Activated T-cell treated with anti-CD3 and anti-CD28 coated beads for 24 hours (primary cell): ENCODE data around the gene GIMAP7.
A peak's percentile ranks its signal among the peaks of the same experiment; 100 is the strongest.
"Not testable (repeated sequence)": the region's sequence is repeated elsewhere in the genome, so short reads cannot be mapped to it uniquely, and the experiment has no call there.

ENCODE experiments used
- DNase-seq: peaks from one replicate; pipeline ENCODE4 v3.0.0-alpha.2; 2020; ENCODE audit warnings: low read depth

GIMAP7 gene

DNA sequence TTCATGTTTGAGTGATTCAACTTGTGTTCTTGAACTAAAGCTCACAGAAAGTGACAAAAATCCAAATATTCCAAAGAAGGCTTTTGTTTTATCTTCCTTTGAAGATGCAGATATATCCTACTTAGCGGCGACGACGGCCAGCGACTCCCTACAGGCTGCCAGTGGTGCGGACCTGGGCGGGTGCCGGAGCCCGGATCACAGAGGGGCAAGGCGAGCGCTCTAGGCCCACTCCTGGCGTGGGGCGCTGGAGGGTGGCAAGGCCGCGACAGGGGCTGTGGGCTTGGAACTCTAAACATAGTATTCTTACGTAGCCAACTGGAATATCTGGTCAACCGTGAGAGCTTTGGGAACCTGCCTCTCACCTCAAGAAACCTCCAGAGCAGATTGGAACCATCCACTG lies 914 bp upstream of the GIMAP7 start:
- no peak for DNase-seq

DNA sequence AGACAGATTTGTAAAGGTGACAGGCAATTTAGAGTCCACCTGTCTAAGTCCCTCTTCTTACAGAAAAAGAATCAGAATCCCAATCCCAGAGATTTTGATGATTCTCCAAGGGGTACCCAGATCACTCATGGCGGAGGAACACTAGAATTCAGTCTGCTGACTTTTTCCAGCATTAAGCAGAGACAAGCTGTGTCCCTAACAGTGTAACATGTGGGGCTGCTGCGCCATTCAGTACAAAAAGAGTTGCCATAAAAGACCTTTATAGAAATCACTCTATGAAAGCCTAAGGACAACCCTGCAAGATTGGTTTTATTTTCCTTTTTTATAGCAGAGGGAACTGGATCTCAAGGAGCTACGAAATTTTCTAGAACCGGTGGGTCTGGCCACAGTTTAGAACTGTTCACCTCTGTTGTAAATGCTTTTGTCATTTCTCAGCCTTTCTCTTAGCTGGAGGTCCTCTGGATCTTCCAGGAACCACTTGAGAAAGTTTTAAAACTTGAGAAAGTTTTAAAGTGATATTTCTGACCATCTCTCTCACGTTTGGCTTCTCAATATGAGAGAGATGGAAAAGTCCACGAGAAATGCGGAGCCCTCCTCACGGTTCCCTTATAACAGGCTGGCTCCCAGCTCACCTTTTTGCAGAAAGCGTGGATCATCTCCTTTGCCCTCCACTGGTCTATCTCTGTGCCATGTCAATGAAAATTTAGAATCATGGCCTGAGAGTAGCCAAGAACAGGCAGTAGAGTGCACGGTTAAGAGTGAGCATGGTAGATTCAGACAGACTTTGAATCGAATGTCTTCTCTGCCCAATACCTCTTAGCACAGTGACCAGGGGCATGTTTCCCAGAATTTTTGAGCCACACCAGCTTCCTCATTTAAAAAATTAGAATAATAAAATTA lies 826 bp downstream of the GIMAP7 start:
- DNase-seq: no peak

DNA sequence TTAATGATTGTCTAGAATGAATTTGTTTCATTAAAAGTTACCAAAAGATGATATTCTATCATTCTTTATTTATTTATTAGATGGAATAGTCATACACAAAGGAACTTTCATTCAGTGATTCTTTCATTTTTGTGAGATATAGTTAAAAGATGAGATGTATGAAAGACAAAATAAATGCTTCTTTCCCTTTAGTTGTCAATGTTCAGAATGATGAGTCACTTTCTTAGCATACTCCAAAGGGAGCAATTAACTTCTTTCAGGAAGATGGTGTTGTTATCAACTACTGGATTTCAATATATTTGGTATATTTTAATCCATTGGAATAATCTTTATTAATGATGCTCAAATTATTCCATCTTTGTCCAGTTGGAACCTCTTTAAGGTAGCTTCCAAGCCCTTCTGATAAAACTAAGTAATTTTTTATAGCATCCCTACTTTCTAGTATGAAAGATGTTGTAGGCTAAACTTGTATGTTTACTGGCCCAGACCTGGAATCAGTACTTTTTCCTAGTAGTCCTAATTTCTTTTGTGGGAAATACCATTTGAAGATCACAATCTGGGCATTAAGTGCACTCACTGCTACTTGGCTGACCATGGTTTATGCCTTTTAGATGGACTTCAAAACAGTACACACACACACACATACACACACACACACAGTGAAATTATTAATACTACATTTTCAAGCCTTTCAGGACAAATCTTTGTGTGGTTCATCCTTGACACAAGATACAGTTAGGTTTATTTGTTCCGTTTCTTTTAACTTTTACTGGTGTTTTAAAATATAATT lies 2.5 kb downstream of the GIMAP7 start:
- no peak for DNase-seq

- DNase-seq: no peak
These were observed 4.6 kb downstream of the GIMAP7 start for GRCh38 chr7:150519310-150519709.

GRCh38 chr7:150520145-150520544 lies 5.5 kb downstream of the GIMAP7 start:
- DNase-seq: peak; percentile 25

DNA sequence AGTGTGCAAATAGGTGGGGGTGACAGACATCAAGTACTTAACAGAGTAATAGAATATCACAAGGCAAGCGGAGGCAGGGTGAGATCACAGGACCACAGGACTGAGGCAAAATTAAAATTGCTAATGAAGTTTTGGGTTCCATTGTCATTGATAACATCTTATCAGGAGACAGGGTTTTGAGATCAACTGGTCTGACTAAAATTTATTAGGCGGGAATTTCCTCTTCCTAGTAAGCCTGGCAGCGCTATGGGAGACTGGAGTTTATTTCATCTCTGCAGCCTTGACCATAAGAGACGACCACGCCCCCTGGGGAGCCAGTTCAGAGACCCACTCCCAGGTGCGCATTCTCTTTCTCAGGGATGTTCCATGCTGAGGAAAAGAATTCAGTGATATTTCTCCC lies 8.3 kb downstream of the GIMAP7 start:
- DNase-seq: not testable (repeated sequence)

DNA sequence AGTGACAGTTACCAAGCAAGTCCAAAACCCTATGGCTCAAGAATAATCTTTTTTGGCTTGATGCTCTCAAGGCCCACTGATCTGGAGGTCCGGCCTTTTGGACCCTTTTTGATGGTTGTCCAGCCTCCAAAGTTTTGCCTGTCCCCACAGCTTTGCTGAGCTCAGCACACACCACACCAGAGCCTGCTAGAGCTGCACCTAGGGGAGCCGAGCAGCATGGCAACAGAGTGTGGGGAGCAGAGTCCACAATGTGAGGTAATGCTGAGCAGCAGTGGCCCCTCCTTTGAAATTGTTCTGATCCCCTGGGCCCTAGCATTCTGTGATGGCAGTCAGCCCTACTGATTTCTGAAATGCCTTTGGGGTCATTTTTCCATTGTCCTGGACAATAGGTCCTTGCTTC lies 9.3 kb downstream of the GIMAP7 start:
- DNase-seq: no peak

GRCh38 chr7:150531704-150532103 lies 17.0 kb downstream of the GIMAP7 start:
- no peak for DNase-seq

DNA sequence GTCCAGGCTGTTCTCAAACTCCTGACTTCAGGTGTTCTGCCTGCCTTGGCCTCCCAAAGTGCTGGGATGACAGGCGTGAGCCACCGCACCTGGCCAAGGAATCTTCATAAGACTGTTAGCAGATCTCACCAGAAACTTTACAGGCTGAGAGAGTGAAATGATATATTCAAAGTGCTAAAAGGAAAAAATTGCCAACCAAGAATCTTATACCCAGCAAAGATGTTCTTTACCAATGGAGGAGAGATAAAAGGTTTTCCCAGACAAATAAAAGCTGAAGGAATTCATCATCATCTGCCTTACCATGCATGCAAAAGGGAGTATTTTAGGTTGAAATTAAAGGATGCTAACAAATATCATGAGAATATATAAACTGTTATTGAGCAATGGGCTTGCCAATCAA lies 23.6 kb downstream of the GIMAP7 start:
- DNase-seq: no peak

DNA sequence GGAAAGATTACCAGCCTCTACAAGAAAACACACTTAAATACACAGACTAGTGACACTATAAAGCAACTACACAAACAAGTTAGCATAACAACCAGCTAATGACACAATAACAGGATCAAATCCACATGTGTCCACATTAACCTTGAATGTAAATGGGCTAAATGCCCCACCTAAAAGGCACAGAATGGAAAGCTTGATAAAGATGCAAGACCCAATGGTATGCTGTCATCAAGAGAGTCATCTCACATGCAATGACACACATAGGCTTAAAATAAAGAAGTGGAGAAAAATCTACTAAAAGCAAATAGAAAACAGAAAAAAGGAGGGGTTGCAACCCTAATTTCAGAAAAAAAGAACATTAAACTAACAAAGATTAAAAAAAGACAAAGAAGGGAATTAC lies 38.5 kb downstream of the GIMAP7 start:
- DNase-seq: no peak

- no peak for DNase-seq
These were observed 42.0 kb downstream of the GIMAP7 start for GRCh38 chr7:150556521-150557138.

DNA sequence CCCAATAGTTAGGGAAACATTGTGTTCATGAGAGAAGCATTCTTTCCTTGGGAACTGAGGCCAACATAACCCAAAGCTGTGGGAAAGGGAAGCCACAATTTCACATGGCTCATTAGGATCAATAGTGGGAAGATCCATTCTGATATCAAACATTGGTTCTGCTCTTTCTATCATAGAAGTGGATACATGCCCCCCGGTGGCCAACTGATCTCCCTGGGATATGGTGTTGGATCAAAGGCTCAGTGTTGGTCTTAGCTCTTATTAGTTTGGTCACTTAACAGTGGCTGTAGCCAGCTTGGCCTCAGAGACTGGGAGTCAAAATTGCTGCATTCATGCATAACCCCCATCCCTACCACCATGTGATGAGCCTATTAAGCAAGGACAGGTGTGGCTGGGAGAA lies 45.8 kb downstream of the GIMAP7 start:
- no peak for DNase-seq

- no peak for DNase-seq
These were observed 48.2 kb downstream of the GIMAP7 start for GRCh38 chr7:150562919-150563318.

DNA sequence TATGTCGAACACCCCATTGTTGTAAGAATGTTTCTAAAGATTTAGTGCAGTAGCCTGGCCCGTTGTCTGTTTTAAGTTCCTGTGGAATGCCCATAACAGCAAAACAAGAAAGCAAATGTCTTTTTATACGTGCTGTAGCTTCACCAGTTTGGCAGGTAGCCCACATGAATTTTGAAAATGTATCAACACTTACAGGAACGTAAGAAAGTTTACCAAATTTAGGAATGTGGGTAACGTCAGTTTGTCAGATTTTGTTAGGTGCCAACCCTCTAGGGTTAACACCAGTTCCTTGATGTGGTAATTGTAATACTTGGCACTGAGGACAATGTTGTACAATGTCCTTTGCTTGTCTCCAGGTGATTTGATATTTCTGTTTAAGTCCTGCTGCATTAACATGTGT lies 49.3 kb downstream of the GIMAP7 start:
- DNase-seq: no peak

DNA sequence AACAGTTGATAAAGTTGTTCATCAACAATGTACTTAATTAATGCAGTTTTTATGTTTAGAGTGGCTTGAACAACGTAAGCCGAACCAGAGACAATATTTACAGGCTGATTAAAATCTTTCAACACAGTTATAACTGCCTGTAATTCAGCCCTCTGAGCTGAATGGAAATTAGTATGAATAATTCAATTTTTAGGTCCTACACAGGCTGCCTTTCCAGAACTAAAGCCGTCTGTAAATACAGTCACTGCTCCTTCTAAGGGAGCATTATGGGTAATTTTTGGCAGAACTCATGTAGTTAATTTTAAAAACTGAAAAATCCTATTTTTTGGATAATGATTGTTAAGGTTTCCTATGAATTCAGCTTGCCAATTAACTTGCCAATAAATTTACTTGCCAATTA lies 49.9 kb downstream of the GIMAP7 start:
- DNase-seq: no peak

DNA sequence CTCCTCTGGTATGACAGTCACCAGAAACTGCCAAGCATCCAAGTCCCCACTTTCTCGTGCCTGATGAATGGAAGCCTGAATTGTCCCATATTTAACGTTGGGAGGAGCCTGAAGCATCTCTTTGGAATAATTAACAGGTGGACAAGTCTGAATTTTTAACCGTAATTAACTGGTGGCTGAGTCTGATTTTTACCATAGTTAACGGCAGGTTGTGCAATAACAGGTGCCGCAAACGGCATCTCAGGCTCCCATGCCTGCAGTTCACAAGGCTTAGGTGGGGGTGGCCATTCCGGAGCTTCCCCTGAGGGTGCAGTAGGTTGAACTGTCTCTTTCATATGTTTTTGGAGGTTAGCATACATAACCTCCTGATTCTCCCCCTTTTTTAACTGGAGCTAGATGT lies 50.6 kb downstream of the GIMAP7 start:
- DNase-seq: no peak

DNA sequence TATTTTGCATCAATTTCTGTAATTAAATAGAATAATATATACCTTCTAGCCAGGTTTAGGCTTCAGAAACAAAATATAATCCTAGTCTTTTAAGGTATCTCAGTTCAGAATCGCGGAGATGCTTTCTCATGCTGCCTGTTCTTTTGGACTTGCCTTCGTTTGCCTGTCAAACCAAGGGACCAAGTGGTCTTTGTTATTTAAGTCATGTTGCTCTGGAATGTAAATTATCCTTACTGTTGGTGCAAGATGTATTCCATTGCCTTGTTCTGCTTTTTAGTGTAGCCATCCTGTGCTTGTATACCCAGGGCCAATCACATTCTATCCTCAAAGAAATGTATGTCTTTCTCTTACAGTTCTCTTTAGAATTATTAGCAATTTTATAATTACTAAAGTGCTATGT lies 51.5 kb downstream of the GIMAP7 start:
- no peak for DNase-seq

- no peak for DNase-seq
These were observed 51.9 kb downstream of the GIMAP7 start for GRCh38 chr7:150566572-150566971.

DNA sequence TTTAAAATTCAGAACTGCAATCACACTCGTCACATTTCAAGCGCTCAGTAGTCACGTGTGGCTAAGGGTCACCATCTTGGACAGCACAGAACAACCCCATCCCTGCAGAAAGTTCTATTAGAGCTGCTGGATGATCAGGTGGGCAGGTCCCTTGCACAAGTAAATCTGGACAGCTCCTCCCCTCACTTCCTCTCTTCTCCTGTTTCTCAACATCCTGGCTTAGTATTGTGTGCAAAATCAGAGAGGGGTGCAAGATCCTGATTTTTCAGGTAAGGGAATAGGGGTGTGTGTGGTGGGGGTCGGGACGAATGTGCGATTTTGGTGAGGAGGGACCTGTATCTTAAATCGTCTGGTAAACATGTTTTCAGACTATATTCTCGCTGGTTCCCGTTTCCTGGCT lies 52.5 kb downstream of the GIMAP7 start, which contains the start of gene GIMAP4:
Gene GIMAP4 (plus strand): TSS at position 222 of the 400 bp plus-strand sequence. CDS start 2,512 bp downstream, outside the sequence.
- no peak for DNase-seq

- DNase-seq: no peak
These were observed 53.2 kb downstream of the GIMAP7 start for GRCh38 chr7:150567871-150568301.

- DNase-seq: no peak
These were observed 54.0 kb downstream of the GIMAP7 start for GRCh38 chr7:150568714-150569113.

DNA sequence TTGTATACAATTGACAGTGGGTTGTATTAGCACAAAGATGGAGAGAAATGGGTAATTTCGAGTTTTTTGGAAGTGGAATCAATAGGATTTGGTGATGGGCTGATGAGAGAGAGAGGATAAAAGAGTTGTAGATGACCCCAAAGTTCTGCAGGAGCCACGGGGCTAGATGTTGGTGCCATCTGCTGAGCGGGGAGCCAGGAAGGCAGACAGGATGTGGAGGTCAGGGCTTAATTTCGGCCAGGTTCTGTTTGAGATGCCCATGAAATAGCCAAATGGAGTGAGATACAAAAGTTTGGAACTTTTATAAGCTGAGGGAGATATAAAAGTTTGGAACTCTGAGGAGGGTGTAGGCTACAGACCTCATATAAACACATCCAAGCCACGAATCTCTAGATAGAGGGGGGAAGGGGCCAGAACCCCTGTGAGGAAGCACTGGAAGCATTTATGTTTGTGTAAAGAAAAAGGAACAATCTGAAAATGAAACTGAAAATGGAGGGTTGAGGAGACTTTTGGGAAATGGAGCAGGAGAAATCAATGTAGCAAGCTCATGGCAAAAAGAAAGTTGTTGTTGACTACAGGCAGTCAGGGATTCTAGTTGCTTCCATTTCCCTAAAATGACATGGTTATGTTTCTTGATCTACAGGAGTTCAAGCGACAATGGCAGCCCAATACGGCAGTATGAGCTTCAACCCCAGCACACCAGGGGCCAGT lies 54.7 kb downstream of the GIMAP7 start:
- no peak for DNase-seq
